GM19463 (cell line): Measurements from ENCODE around the gene ARRDC3.
"Not testable (repeated sequence)": the region's sequence is repeated elsewhere in the genome, so short reads cannot be mapped to it uniquely, and the experiment has no call there.

ENCODE experiments used
- ATAC-seq: cut with Tn5 transposase; IDR thresholded peaks from one replicate; pipeline ENCODE4 v1.9.1; 2021; ENCODE audit warnings: mild to moderate bottlenecking, moderate library complexity; ENCODE audit not compliant: unreplicated experiment

ARRDC3 gene

DNA sequence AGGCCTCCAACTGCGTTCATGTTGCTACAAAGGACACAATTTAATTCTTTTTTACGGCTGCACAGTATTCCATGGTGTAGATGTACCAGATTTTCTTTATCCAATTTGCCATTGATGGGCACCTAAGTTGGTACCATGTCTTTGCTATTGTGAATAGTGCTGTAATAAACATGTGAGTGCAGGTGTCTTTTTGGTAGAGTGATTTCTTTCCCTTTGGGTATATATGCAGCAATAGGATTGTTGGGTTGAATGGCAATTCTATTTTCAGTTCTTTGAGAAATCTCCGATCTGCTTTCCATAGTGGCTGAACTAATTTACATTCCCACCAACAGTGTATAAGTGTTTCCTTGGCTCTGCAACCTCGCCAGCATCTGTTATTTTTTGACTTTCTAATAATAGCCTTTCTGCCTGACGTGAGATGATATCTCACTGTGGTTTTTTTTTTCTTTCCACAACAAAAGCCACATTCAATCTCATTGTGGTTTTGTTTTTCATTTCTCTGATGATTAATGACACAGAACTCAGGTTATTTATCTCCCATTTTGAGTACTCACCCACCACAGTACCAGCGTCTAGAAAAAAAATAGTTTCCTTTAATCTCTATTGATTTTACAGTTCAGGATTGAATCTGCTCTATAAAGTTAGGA, 21.9 kb downstream of the ARRDC3 start:
- ATAC-seq: peak; percentile 83

DNA sequence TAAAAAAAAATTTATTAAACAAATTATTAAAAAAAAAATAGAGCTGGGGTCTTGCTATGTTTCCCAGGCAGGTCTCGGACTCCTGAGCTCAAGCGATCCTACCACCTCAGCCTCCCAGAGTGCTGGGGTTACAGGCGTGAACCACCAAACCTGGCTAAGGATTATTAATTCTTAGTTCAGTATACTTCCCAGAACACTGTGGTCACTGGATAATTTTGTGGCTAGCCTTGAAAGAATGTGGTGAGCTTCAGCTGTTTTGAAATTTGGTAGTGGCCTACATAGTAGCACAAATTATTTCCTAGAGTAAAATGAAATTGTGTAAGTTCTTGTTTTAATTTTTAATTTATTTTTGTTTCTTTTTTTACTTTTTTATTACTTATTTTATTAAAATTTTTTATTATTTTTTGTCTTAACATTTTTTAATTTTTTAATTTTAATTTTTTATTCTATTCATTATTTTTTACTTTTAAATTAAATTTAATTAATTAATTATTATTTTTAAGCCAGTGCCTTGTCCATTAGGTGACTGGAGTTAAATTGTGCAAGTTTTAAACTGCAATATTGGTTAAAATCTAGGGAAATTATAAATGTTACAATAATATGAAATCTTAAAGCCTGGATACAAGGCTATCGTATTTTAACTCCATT, 23.0 kb downstream of the ARRDC3 start:
- ATAC-seq: no peak

DNA sequence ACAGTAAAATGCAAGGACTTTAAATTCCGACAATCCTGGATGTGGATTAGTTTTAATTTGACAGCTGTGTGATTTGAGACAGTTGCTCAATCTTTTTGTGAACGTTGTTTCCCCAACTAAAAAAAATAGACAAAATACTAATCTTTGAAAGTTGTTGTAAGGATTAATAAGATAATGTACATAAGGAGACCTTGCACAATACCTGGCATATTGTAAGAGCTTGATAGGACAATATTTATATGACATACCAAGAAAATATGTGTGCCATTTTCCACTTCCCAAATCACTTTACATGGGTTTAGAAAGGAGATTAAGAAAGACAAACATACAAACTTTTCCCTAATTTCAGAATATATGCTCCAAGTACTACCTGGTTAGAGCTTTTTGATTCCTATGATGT, 25.3 kb downstream of the ARRDC3 start:
- no peak for ATAC-seq

DNA sequence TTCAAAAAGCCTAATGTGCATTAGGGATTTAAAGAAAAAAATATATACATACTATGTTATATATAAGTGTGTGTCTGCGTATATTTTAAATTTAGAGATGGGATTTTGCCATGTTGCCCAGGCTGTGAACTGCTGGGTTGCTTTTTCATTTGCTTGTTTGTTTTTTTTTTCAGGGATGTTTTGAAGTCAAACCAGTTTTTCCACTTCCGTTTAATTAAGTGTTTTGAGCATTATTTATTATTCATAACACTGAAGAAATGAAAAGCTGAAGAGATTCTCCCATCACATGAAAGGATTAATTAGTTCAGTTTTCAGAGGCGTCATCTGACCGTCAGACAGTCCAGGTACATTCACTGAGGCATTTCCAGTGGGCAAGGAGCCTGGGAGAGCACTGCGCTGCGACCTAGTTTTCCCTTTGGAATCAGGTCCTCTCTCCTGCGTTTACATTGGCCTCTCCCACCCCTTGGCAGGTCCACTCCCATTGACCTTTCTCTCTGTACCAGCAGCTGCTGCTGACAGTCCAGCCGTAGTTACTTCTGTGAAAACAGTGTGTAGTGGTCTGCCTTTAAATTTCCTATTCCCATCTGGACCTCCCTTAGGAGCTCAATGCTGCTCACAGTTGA, 26.0 kb downstream of the ARRDC3 start:
- ATAC-seq: no peak

DNA sequence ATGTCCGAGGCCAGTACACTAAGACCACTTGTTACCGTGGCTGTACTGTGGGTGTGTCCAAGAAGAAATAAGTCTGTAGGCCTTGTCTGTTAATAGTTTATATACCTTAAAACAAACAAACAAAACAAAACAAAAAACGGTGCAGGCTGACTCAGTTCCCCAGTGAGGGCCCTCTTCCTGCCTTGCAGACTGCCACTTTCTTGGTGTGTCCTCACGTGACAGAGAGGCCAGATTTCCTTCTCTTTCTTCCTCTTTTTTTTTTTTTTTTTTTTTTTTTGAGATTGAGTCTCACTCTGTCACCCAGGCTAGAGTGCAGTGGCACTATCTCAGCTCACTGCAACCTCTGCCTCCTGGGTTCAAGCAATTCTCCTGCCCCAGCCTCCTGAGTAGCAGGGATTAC, 28.2 kb downstream of the ARRDC3 start:
- not testable (repeated sequence) for ATAC-seq

DNA sequence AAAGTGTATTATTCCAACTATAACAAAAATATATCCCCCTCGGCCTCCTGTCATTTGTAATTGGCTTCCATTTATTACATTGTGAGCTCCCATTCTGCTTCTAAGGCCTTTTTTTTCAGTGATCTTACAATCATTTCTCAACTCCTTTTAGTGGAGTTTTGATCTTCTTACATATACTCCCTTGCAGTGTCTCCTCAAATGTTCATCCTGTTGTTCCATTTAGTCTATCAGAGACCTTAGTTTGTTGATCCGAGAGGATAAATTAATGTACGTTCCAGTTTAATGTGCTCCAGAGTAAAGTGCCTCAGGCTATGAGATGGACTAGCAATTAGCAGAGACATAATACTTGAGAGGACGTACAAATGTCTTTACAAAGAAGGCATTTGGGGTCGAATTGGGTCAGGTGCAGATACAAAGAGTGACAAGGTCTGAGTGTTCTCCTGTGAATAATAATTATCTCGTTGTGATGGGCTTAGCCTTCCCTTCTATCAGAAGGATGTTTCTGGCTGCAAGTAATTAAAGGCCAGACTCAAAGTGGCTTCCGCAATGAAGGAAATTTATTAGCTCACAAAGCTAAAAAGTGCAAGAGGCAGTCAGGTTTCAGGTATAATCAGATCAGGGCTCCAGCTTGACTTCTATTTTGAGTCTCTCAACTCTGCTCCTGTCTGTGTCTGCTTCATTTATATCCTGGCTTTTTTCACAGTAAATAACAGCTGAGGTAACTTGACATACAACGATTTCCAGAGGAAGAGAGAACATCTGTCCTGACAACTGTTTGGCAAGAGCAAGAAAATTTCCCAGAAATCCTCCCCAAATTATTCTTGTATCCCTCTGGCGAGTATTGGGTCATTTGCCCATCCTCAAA, 30.1 kb downstream of the ARRDC3 start:
- no peak for ATAC-seq

DNA sequence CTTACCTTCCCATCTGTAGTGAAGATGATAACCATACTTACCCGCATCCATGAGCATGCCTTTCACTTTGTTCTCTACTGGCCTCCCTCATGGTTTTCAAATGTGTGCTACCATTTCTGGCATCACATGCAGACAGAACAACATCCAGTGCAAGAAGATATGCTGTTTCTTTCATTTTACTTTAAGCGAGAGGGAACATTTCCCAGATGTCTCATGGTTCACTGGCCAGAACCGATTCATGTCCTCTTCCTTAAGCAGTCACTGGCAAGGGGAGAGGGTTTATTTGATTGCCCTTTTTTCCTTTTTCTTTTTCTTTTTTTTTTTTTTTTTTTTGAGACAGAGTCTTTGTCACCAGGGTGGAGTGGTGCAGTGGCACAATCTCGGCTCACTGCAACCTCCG, 37.7 kb downstream of the ARRDC3 start:
- ATAC-seq: no peak

DNA sequence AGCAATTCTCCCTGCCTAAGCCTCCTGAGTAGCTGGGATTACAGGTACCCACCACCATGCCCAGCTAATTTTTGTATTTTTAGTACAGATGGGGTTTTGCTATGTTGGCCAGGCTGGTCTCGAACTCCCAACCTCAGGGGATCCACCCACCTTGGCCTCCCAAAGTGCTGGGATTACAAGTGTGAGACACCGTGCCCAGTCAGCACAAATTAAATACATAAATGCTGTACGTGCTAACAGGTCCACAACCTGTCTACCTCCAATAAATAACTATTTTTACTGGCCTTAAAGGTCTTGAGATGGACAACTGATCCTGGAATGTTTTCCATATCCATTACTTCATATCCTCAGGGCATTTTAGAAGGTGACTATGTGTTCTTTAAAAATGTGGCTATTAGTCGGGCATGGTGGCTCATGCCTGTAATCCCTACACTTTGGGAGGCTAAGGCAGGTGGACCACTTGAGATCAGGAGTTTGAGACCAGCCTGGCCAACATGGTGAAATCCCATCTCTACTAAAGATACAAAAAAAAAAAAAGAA, 38.4 kb downstream of the ARRDC3 start:
- ATAC-seq: not testable (repeated sequence)

DNA sequence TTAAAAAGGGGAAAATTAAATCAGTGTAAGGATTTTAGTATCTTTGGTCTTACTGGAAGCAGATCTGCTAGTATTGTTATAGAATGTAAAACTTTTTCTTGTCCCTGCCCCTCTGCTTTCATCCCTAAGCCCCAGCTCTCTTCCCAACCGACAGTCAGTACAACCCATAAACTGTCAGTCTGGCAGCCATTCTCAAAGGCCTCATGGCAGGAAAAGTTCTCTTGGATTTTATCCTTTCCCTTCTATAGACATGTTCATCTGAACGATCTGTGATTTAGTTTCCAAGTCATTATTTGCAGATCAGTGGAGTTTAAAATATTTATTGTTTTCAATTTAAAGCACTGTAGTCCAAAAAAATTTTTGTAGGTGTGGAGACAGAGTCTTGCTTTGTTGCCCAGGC, 39.2 kb downstream of the ARRDC3 start:
- ATAC-seq: no peak

DNA sequence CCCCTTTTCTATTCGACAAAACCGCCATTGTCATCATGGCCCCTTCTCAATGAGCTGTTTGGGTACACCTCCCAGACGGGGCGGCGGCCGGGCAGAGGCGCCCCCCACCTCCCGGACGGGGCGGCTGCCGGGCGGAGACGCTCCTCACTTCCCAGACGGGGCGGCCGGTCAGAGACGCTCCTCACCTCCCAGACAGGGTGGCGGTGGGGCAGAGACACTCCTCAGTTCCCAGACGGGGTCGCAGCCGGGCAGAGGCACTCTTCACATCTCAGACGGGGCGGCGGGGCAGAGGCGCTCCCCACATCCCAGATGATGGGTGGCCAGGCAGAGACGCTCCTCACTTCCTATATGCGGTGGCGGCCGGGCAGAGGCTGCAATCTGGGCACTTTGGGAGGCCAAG, 40.2 kb downstream of the ARRDC3 start:
- ATAC-seq: not testable (repeated sequence)

DNA sequence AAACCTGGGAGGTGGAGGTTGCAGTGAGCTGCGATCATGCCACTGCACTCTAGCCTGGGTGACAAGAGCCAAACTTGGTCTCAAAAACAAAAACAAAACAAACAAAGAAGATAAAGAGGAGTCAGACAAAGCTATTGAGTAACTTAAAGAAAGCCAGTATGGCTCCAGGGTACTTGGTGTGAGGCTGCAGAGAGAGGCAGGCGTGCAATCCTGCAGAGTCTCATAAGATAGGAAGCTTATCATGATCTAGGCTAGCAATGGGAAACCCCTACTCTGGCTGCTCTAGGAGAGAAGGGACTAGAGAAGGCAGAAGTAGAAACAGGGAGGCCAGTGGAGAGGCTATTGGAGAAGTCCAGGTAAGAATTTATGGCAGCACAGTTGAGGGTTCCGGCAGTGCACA, 42.0 kb downstream of the ARRDC3 start:
- ATAC-seq: no peak

DNA sequence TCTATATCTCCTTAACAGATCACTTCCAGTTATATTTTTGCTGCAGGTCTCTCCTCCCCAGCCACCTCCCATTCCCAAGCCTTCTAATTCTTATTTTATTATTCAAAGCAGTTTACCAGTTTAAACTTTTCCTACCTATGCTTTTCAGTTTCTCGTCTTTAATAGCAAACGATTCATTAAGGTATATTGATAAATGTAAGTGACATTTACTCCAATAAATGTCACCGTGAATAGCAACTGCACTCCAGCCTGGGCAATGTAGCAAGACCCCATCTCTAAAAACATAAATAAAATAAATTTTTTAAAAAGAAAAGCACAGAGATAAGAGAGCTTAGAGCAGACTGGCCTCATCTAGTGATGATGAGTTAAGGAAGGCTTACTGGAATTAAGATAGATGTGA, 42.6 kb downstream of the ARRDC3 start:
- no peak for ATAC-seq

DNA sequence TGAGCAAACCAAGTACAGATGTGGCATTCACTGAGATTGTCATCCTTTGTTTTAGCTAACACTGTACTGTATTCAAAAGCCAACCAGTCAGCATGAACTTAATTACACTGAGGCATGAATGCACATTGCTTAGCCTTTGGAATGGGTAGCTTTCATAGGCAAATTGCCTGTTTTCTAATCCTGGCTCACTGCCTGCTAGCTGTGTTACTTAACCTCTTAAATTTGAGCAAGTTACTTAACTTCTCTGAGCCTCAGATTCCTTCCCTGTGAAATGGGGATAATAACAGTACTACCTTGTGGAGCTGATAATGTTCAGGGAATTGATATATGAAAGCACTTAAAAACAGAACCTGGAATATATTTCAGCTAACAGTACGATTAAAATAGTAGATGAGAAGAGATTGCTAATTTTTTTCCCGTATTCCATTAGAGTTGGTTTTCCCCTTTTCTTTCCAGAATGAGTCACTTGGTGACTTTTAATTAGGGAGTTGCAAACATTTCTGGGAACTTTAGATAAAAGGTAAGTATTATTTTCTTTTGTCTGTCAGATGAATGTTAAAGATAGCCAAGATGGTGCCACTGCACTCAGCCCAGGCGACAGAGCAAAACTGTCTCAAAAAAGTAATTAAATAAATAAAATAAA, 43.9 kb downstream of the ARRDC3 start:
- no peak for ATAC-seq

DNA sequence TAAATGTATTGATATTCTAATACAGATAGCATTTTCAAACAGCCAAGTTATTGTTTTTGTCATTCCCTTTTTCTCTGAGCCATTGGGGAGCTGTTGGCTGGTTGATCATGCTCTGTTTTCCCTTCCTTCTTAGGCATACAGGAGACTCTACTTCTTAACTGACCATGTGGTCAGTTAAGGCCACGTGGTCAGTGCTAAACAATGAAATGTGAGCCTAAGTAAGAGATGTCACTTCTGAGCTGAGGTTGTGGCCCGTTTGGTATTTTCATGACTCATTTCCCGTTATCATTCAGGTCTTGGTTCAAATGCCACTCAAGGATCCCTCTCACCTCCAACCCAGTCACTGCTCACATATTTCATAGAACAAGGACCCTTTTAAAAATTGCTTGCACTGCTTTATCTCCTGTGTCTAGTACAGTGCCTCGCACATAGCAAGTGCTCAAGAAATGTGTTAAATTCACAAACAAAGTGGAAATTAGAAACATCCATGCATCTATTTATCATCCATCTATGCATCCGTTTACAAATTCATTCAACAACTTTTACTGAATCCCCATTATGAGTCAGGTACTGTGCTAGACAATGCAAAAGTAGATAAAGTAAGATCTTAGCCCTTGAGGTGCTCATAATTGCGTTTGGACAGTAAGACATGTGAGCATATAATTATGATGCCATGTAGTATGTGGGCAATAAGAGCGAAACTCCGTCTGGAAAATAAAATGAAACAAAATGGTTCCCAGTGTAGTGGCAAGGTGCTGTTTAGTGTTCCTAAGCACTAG, 50.7 kb downstream of the ARRDC3 start:
- ATAC-seq: peak; percentile 86

DNA sequence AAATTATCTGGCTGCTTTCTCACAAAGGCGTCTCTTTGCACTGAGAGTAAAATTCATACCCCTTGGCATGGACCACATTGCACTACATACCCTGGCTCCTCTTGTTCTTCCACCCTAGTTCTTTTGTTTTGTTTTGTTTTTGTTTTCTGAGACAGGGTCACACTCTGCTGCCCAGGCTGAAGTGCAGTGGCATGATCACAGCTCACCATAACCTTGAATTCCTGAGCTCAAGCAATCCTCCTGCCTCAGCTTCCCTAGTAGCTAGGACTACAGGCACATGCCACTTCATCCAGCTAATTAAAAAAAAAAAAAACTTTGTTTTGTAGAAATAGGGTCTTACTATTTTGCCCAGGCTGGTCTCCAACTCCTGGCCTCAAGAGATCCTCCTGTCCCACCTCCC, 51.4 kb downstream of the ARRDC3 start:
- no peak for ATAC-seq

DNA sequence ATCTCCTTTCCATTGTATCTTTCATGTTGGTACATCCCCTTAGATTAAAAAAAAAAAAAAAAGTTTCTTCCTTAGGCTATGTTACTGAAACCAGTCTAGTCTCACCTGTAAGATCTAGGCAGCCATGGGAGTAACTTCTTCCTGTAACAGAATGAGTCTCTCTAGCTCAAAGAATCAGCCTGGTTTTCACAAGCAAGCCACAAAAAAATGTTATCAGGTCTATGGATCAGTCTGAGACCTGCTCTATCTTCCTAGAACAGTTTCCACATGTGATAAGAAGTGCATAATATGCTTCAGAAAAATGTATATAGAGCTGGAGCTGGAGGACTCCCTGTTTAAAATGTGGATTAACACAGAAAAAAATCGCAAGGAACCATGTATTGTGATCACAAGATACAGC, 53.8 kb downstream of the ARRDC3 start:
- ATAC-seq: no peak

DNA sequence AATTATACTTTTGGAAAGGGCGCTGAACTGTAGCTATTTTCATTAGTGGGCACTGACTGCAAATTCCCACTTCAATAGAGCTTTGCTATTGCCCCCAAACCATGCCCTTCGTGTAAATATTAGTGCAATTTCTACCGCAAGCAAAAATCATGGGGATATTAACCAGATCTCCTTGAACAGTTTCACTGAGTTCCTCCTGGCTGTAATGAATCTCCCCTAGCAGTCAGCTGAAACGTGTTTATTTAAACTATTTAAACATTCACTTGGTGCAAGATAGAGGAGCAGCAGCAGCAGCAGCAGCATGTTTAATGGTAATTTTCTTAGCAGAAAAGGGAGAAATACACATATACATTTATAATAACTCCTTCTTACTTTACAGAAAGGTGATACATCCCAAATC, 54.4 kb downstream of the ARRDC3 start:
- no peak for ATAC-seq

DNA sequence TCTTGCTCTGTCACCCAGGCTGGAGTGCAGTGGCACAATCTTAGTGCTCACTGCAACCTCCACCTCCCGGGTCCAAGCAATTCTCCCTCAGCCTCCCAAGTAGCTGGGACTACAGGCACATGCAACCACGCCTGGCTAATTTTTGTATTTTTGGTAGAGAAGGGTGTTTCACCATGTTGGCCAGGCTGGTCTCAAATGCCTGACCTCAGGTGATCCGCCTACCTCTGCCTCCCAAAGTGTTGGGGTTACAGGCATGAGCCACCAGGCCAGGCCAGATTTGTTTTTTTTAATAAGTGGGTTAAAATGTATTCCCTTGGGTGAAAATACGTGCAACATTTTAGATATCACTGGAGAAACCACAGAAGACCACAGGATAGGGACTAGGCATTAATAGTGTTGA, 60.1 kb downstream of the ARRDC3 start:
- not testable (repeated sequence) for ATAC-seq

DNA sequence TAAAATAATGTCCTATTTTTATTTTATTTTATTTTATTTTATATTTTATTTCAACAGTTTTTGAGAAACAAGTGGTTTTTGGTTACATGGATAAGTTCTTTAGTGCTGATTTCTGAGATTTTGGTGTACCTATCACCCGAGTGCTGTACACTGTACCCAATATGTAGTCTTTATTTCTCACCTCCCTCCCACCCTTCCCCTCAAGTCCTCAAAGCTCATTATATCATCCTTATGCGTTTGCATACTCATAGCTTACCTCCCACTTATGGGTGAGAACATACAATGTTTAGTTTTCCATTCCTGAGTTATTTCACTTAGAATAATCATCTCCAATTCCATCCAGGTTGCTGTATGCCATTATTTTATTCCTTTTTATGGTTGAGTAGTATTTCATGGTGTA, 63.5 kb downstream of the ARRDC3 start:
- ATAC-seq: no peak

DNA sequence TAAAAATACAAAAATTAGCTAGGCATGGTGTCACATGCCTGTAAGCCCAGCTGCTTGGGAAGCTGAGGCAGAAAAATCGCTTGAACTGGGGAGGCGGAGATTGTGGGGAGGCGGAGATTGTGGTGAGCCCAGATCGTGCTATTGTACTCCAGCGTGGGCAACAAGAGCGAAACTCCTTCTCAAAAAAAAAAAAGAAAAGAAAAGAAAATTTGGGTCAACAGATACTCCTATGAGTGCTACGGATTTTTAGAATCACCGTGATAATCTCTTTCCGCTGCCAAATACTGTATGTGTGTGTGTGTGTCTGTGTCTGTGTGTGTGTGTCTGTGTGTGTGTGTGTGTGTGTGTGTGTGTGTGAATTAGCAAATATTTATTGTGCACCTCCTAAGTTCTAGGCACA, 64.4 kb downstream of the ARRDC3 start:
- no peak for ATAC-seq
